DMS153 treated with DMSO at 0.1 percent for 48 hours (cell line): Measurements from ENCODE around the gene MYO1G.
"Not testable (repeated sequence)": the region's sequence is repeated elsewhere in the genome, so short reads cannot be mapped to it uniquely, and the experiment has no call there.

Experiments used
- DNase-seq: peaks from one replicate; lab custom pipeline; 2025; ENCODE audit not compliant: unreplicated experiment; lab: John Stamatoyannopoulos, UW

Gene MYO1G

GRCh38 chr7:44944821-44945220 lies 34.0 kb downstream of the MYO1G start:
- DNase-seq: no peak

DNA sequence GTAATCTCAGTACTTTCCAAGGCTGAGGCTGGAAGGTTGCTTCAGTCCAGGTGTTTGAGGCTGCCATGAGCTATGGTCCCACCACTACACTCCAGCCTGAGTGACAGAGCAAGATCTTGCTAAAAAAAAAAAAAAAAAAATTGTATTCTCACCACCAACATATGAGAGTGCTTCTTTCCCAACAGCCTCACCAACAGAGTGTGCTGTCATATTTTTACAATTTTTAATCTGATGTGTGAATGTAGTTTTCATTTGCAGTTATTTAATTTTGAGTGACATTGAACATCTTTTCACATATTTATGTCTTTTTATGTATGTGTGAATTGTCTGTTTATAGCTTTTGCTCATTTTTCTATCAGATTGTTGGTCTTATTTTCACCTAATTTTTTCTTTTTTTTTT lies 35.2 kb downstream of the MYO1G start:
- no peak for DNase-seq

DNA sequence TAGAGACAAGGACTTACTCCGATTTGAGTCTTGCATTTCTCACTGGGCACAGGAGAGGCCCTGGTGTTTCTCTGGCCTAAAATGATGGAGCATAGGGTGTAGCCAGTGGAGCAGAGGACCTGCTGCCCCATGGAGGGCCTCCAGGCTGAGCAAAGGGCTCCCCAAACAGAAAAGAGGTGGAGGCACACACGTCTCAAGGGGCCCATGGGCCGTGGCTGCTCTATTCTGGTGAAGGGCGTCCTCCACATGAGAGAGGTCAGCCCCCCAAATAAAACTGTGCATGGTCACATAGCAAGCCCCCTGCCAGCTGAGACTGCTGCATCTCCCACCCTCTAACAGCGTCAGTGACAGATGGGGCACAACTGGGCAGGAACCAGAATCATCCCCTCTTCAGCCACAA lies 41.4 kb downstream of the MYO1G start:
- DNase-seq: no peak

GRCh38 chr7:44936322-44936721 lies 42.5 kb downstream of the MYO1G start:
- no peak for DNase-seq

GRCh38 chr7:44935583-44935982 lies 43.2 kb downstream of the MYO1G start:
- DNase-seq: no peak

DNA sequence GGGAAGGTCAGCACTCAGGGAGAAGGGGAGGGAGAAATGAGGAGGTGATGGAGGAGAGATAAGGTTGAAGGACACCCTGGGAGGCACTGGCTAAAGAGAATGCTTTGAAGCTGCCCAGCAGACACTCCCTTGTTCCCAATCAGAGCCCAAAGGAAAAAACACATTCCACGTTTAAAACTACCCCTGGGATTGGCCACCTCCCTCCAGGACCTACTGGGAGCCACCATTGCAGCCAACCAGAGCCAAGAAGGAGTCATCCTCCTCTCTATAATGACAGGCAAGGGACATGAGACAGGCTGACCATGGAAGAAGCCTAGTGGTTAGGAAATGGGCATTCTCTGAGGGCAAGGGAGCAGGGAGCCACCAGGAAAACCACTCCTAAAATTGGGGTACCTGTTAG lies 43.8 kb downstream of the MYO1G start:
- no peak for DNase-seq

GRCh38 chr7:44934510-44934909 lies 44.3 kb downstream of the MYO1G start:
- DNase-seq: not testable (repeated sequence)

GRCh38 chr7:44930921-44931320 lies 47.9 kb downstream of the MYO1G start:
- DNase-seq: no peak

- no peak for DNase-seq
Measured at GRCh38 chr7:44922351-44922694, 56.5 kb downstream of the MYO1G start.

DNA sequence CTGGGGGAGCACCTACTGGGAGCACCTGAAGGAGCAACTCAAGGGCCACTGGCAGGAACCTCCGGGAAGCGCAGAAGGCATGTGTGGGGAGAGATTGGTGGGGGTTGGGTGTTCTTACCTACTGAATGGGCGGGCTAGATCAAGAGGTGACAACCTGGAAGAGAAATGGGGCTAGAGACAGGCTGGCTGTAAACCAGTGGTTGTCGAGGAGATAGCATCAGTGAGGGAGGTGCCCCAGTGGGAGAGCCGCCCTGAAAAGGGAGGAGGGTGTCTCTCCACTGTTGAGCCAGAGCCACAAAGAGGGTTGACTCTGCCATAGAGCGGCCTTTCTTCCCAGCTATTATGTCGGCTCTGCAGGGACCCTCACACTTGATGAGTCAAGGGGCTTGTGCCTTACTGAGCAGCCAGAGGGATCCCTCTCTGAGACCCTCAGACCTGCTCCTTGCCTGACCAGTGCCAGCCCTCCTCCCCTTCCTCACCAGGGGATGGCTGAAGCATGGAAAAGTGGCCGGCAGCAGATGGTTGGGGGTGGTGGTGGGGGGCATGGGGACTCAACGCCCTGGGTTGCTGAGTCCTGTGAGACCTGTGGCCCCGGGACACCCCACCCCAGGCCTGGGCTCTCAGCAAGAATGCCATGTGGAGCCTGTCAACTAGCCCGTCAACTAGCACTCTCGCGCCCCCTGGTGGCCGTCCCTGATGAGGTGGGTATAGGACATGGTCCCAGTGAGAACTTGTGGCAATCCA lies 57.0 kb downstream of the MYO1G start:
- peak; percentile 53 for DNase-seq

DNA sequence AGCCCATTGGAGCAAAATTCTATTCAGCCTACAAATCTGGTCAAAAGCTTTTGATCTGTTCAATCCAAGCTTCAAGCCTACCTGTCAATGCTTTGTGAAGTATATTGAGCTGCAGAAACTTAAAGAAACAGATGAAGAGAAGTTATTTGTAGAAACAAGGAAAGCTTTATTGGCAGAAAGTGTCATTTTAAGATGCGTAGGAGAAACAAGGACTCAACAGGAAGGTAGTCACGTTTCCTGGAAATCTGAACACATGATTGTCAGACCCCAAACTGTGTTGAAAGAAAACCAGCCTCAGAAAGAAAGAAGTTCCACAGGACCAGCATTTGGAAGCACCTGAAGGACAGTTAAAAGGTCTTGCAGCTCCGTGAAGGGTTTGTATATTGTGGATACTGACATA lies 58.7 kb downstream of the MYO1G start:
- no peak for DNase-seq

GRCh38 chr7:44918029-44918428 lies 60.8 kb downstream of the MYO1G start:
- DNase-seq: no peak

DNA sequence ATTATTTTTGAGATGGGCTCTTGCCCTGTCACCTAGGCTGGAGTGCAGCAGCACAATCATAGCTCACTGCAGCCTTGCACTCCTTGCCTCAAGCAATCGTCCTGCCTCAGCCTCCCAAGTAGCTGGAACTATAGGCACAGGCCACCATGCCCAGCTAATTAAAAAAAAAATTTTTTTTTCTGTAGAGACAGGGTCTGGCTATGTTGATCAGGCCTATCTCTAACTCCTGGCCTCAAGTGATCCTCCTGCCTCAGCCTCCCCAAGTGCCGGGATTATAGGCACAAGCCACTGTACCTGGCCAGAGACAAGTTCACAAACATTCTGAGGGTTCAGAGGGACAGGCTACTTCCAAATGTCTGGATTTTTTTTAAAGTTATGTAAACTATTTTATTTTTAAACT lies 61.4 kb downstream of the MYO1G start:
- DNase-seq: no peak

- DNase-seq: no peak
Measured at GRCh38 chr7:44914992-44915607, 63.7 kb downstream of the MYO1G start.

DNA sequence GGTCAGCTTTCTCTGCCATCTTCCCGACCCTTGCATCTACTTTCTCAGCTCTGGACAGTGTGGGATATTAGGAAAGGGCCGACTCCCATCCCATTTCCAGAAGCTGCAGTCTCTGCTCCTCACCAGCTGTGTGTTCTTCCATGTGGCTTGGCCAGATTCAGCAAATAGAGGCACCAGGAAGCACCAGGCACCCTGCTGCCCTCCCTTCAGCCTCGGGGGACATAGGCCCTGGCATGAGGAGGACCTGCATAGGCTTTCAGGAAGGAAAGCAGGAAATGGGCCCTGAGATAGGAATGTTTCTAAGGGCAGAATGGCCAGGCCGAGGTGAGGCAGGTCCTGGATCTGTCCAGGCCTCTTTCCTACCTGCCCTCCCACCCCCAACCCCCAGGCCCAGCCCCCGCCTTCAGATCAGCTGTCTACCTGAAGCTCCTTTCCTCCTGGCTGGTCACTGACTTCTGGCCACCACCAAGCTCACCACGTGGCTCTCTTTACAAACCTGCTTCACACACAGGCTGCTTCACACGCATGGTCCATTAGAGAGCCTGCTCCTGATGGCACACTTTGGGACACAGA lies 66.0 kb downstream of the MYO1G start:
- no peak for DNase-seq
